Ishikawa (cell line): ENCODE measurements around the gene ZNF664.

Experiments used
- EP300 ChIP-seq: IDR thresholded peaks from 2 replicates; pipeline ENCODE4 v1.6.1; 2012; ENCODE audit warnings: borderline replicate concordance
- MAX ChIP-seq: IDR thresholded peaks from 2 replicates; pipeline ENCODE4 v1.6.1; 2012
- NFIC ChIP-seq: IDR thresholded peaks from 2 replicates; pipeline ENCODE4 v1.6.1; 2012
- RAD21 ChIP-seq: IDR thresholded peaks from 2 replicates; pipeline ENCODE4 v1.6.1; 2012; ENCODE audit warnings: low read depth
- TAF1 ChIP-seq: IDR thresholded peaks from 2 replicates; pipeline ENCODE4 v1.6.1; 2012; ENCODE audit warnings: low read depth, mild to moderate bottlenecking
- TEAD4 ChIP-seq: IDR thresholded peaks from 2 replicates; pipeline ENCODE4 v1.6.1; 2012
- YY1 ChIP-seq: IDR thresholded peaks from 2 replicates; pipeline ENCODE4 v1.6.1; 2012; ENCODE audit warnings: low read depth
- ZBTB7A ChIP-seq: IDR thresholded peaks from 2 replicates; pipeline ENCODE4 v1.6.1; 2012; ENCODE audit warnings: low read depth

DNA sequence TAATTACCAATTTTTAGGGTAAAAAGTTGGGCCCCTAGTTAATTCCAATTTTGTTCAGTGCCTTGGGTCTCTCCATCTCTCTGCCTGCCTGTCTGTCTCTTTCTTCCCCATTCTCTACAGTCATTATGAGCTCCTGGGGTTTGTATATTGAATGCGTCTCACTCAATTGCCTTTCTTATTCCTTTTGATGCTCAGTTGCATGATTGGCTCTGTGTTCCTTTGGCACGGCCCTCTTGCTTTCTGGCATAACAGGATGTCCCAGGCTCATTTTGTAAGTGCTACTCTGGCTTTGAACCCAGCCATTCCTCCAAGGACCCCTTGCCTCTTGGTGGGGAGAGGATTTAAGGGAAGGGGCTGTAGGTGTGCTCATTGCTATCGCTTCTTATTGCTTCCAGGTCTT lies 35.6 kb downstream of the ZNF664 start:
- TF ChIP-seq YY1 (no peak), TEAD4 (no peak), EP300 (no peak), RAD21 (no peak), TAF1 (no peak), ZBTB7A (no peak), MAX (no peak), NFIC (no peak)
